ENCODE results near the gene CUEDC1. TPM values are rescaled to one million over a fixed set of nuclear protein-coding genes. Genes with fewer than 3 reads are reported as not detected.

The CUEDC1 gene
- total RNA-seq, 4 donors from 2014 or later = 7.9 to 63.6 (median 18.8) TPM

DNA sequence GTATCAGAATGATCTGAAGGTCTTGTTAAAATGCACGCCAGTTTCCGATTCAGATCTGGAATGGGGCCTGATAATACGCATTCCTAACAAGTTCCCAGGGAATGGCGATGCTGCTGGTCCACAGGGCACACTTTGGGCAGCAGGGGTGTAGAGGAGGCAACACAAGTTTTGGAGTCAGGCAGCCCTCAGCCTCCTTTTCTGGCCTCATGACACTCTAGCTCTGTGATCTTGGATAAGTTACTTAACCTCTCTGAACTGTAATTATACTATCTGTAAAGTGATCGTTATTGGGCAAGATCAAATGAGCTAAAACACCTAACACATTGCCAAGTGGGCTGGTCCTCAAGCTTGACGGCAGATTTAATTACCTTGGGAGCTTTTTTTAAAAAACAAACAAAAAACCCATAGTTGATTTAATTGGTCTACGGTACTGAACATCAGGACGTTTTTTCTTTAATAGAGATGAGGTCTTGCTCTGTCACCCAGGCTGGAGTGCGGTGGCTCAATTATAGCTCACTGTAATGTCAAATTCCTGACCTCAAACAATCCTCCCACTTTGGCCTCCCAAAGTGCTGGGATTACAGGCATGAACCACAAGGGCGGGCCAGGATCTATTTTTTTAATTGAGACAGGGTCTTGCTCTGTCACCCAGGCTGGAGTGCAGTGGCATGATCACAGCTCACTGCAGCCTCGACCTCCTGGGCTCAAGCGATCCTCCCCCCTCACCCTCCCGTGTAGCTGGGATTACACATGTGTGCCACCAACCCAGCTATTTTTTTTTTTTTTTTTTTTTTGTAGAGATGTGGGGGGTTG lies 95.4 kb downstream of the CUEDC1 start:
- Histone ChIP-seq H3K4me3 (no peak overlapping the region), H3K27ac (no peak overlapping the region), H3K4me1 (peaks cover 0 to 11% of the 10 kb centered on the region in 2 donors), H3K9me3 (no peaks in the 10 kb centered on the region), H3K36me3 (no peaks in the 10 kb centered on the region), H3K27me3 (no peaks in the 10 kb centered on the region)
- TF ChIP-seq POLR2A (IDR thresholded peaks at IDR 0.05) (no peak), CTCF (IDR thresholded peaks at IDR 0.05) (no peak)
- DNase-seq = peak in 1 of 2 donors; percentile 11
- intact Hi-C loops (cut with DNase I; ENCODE audit: low total_unique reads) = loop anchor here (10.0 kb wide), 1 partner anchor 225 kb away; the partner anchor contains the start of gene DYNLL2

DNA sequence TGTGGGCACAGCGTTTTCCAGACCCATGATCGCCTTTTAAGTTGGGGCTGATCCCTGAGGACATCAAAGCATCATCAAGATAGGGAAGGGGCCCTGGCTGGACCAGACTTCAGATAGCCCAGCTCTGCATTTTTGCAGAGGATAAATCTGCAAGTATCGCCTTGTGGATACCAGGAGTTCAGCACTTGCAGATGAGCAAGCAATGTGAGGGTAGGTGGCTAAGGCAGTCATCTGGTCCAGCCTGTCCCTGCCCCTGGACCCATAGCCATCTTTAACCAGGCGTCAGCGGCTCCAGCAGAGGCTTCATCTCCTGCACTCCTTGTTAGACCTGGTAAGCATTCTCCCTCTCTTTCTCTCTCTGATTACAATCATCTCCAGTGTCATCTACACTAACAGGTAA lies 96.4 kb downstream of the CUEDC1 start:
- no peak overlapping the region for H3K4me3 ChIP-seq
- peaks cover 0 to 11% of the 10 kb centered on the region in 2 donors for H3K4me1 ChIP-seq
- H3K27me3 ChIP-seq = no peaks in the 10 kb centered on the region
- TF ChIP-seq CTCF (IDR thresholded peaks at IDR 0.05) (no peak), POLR2A (IDR thresholded peaks at IDR 0.05) (no peak)
- intact Hi-C loops (cut with DNase I; ENCODE audit: low total_unique reads) = no loop called here
- no peak for DNase-seq
- no peak overlapping the region for H3K27ac ChIP-seq
- no peaks in the 10 kb centered on the region for H3K36me3 ChIP-seq
- no peaks in the 10 kb centered on the region for H3K9me3 ChIP-seq

- no peaks in the 10 kb centered on the region for H3K27me3 ChIP-seq
- no peaks in the 10 kb centered on the region for H3K9me3 ChIP-seq
- no peak overlapping the region for H3K27ac ChIP-seq
- TF ChIP-seq CTCF (IDR thresholded peaks at IDR 0.05) = no peak
- TF ChIP-seq POLR2A (IDR thresholded peaks at IDR 0.05) = no peak
- intact Hi-C loops (cut with DNase I; ENCODE audit: low total_unique reads) = loop anchor here (2.0 kb wide), 1 partner anchor 142 kb away; no protein-coding TSS in a partner anchor
- no peaks in the 10 kb centered on the region for H3K36me3 ChIP-seq
- H3K4me3 ChIP-seq = no peak overlapping the region
- H3K4me1 ChIP-seq = peaks cover 0 to 13% of the 10 kb centered on the region in 2 donors
- DNase-seq = no peak
Observed at GRCh38 chr17:57856792-57857620, 98.2 kb downstream of the CUEDC1 start.

GRCh38 chr17:57855391-57856035 lies 99.7 kb downstream of the CUEDC1 start:
- intact Hi-C loops (cut with DNase I; ENCODE audit: low total_unique reads) = loop anchor here (2.0 kb wide), 1 partner anchor 143 kb away; no protein-coding TSS in a partner anchor
- TF ChIP-seq POLR2A (IDR thresholded peaks at IDR 0.05) = no peak
- no peak for TF ChIP-seq CTCF (IDR thresholded peaks at IDR 0.05)
- no peaks in the 10 kb centered on the region for H3K36me3 ChIP-seq
- H3K27ac ChIP-seq = no peak overlapping the region
- no peak overlapping the region for H3K4me3 ChIP-seq
- H3K27me3 ChIP-seq = no peaks in the 10 kb centered on the region
- no peaks in the 10 kb centered on the region for H3K9me3 ChIP-seq
- peaks cover 0 to 7% of the 10 kb centered on the region in 2 donors for H3K4me1 ChIP-seq
- no peak for DNase-seq
